ENCODE data around the gene PRKRIP1.

DNA sequence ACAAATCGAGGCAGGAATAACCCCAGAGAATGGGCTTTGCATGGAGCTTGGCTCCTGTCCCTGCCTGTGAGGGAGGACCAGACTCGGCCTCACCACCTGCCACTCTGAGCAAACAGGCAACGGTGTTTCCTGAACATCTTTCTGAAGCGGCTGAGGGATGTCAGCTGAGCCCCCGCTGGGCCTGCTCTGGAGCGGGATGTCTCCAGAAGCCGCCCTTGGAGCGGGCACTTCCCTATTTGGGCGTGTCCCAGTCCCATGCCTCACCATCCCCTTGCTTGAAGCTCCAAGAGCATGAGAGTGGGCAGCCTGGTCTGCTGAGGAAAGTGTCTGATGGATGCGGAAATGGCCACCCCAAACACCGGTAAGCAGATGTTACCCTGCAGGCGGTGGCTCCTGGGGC, 58.3 kb downstream of the PRKRIP1 start:
- TF ChIP-seq, protein P1, sequence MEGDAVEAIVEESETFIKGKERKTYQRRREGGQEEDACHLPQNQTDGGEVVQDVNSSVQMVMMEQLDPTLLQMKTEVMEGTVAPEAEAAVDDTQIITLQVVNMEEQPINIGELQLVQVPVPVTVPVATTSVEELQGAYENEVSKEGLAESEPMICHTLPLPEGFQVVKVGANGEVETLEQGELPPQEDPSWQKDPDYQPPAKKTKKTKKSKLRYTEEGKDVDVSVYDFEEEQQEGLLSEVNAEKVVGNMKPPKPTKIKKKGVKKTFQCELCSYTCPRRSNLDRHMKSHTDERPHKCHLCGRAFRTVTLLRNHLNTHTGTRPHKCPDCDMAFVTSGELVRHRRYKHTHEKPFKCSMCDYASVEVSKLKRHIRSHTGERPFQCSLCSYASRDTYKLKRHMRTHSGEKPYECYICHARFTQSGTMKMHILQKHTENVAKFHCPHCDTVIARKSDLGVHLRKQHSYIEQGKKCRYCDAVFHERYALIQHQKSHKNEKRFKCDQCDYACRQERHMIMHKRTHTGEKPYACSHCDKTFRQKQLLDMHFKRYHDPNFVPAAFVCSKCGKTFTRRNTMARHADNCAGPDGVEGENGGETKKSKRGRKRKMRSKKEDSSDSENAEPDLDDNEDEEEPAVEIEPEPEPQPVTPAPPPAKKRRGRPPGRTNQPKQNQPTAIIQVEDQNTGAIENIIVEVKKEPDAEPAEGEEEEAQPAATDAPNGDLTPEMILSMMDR (IDR thresholded peaks at IDR 0.05; ENCODE audit: low read depth, low read length): no peak
- TF ChIP-seq, protein P2, sequence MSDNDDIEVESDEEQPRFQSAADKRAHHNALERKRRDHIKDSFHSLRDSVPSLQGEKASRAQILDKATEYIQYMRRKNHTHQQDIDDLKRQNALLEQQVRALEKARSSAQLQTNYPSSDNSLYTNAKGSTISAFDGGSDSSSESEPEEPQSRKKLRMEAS (IDR thresholded peaks at IDR 0.05; ENCODE audit: low read depth, low read length): no peak

All from NB4 (cell line).